A549 (cell line): Measurements from ENCODE around the gene PDE10A. TPM values are rescaled to one million over a fixed set of nuclear protein-coding genes. Genes with fewer than 3 reads are reported as not detected.
A peak's percentile ranks its signal among the peaks of the same experiment; 100 is the strongest.

Source experiments
- ATAC-seq, 2 experiments: fragments of 200-7000 bp in 1 of 2; fragments of >200 bp in 1 of 2; cut with Nextera tagmentation in 1 of 2; cut with Tn5 transposase in 1 of 2; 3 replicates each; pipeline versions ENCODE4 v1.8.0 to v1.9.1; 2018 to 2020; ENCODE audit warnings: mild to moderate bottlenecking in 1 of 2, moderate library complexity in 1 of 2
- CTCF ChIA-PET: fragments of 300-600 bp; sonication (Branson Sonifier 250); formaldehyde crosslinking; extraction: SDS; loops from one replicate; lab custom pipeline; 2021; ENCODE audit warnings: antibody characterized with exemption, inconsistent platforms; lab: Yijun Ruan, JAX
- POLR2A ChIA-PET: fragments of 350-600 bp; formaldehyde crosslinking; extraction: SDS; loops from one replicate; lab custom pipeline; 2021; ENCODE audit warnings: antibody characterized with exemption, inconsistent platforms; lab: Yijun Ruan, JAX
- DNase-seq, 2 experiments: peaks; one replicate each; pipeline versions ENCODE4 v3.0.0 to v3.0.0-alpha.2; 2011 to 2016; ENCODE audit warnings: low read depth in 1 of 2, low spot score in 1 of 2
- FAIRE-seq: peaks from 2 replicates; lab custom pipeline; 2011; peaks lifted over from hg19 to GRCh38; lab: Jason Lieb, UNC
- H3K27ac ChIP-seq, 2 experiments: fragments of >200 bp; sonication (Bioruptor Twin); formaldehyde crosslinking; 3 replicates each; pipeline ENCODE4 v1.5.1; 2016 to 2017
- H3K4me1 ChIP-seq: fragments of >200 bp; sonication (Bioruptor Twin); formaldehyde crosslinking; 3 replicates; pipeline ENCODE4 v1.6.1; 2016
- H3K4me2 ChIP-seq: fragments of >200 bp; sonication (Bioruptor Twin); formaldehyde crosslinking; 3 replicates; pipeline ENCODE4 v1.6.1; 2016
- H3K4me3 ChIP-seq: fragments of >200 bp; sonication (Bioruptor Twin); formaldehyde crosslinking; 3 replicates; pipeline ENCODE4 v1.5.1; 2016
- H3K9me3 ChIP-seq: fragments of >200 bp; sonication (Bioruptor Twin); formaldehyde crosslinking; 3 replicates; pipeline ENCODE4 v1.6.1; 2016
- ATOH8 ChIP-seq: fragments of 250-450 bp; sonication (Bioruptor Pico); IDR thresholded peaks from 2 replicates; pipeline ENCODE4 v1.5.0; 2020; ENCODE audit warnings: low read depth, mild to moderate bottlenecking, moderate library complexity
- CEBPB ChIP-seq, 2 experiments: fragments of >200 bp in 1 of 2; sonication (Bioruptor Twin) in 1 of 2; formaldehyde crosslinking in 1 of 2; IDR thresholded peaks; 2 replicates each; pipeline ENCODE4 v1.6.1; 2012 to 2016
- CTCF ChIP-seq: fragments of >200 bp; sonication (Bioruptor Twin); formaldehyde crosslinking; IDR thresholded peaks from 3 replicates; pipeline ENCODE4 v1.5.1; 2016
- EHF ChIP-seq: fragments of 250-450 bp; sonication (Bioruptor Pico); IDR thresholded peaks from 2 replicates; pipeline ENCODE4 v1.5.0; 2020; ENCODE audit warnings: mild to moderate bottlenecking
- FOXS1 ChIP-seq: fragments of 250-450 bp; sonication (Bioruptor Pico); IDR thresholded peaks from 2 replicates; pipeline ENCODE4 v1.5.0; 2020; ENCODE audit warnings: mild to moderate bottlenecking, moderate library complexity
- GATA3 ChIP-seq: IDR thresholded peaks from 2 replicates; pipeline ENCODE4 v1.6.1; 2012; ENCODE audit warnings: borderline replicate concordance
- HOXA7 ChIP-seq: fragments of 250-450 bp; sonication (Bioruptor Pico); IDR thresholded peaks from 2 replicates; pipeline ENCODE4 v1.5.0; 2020; ENCODE audit warnings: mild to moderate bottlenecking, moderate library complexity
- MAFK ChIP-seq: fragments of 450-650 bp; IDR thresholded peaks from 2 replicates; pipeline ENCODE4 v1.6.1; 2014; ENCODE audit not compliant: partially characterized antibody
- MYC ChIP-seq: IDR thresholded peaks from 2 replicates; pipeline ENCODE4 v1.6.1; 2012; ENCODE audit warnings: mild to moderate bottlenecking, inconsistent platforms, low read length, improper control_type of control experiment, borderline replicate concordance
- NFE2L2 ChIP-seq: fragments of 150-350 bp; conservative IDR thresholded peaks from 2 replicates; pipeline ENCODE4 v1.6.1; 2014; ENCODE audit warnings: low read length
- NR3C1 ChIP-seq: fragments of >200 bp; sonication (Bioruptor Twin); formaldehyde crosslinking; IDR thresholded peaks from 3 replicates; pipeline ENCODE4 v1.6.1; 2017
- PHF8 ChIP-seq: fragments of 200-600 bp; sonication (generic); IDR thresholded peaks from 2 replicates; pipeline ENCODE4 v1.6.1; 2016; ENCODE audit warnings: low read depth, mild to moderate bottlenecking, antibody characterized with exemption, moderate library complexity, borderline replicate concordance
- POLR2AphosphoS2 ChIP-seq: conservative IDR thresholded peaks from 2 replicates; pipeline ENCODE4 v1.6.1; 2012; ENCODE audit warnings: low read length, improper control_type of control experiment, inconsistent platforms
- RCOR1 ChIP-seq: fragments of 150-350 bp; IDR thresholded peaks from 2 replicates; pipeline ENCODE4 v1.6.1; 2014; ENCODE audit warnings: antibody characterized with exemption, low read length, low read depth
- REST ChIP-seq: fragments of 200-600 bp; sonication (generic); IDR thresholded peaks from 2 replicates; pipeline ENCODE4 v1.6.1; 2016; ENCODE audit warnings: antibody characterized with exemption, mild to moderate bottlenecking, moderate library complexity
- RNF2 ChIP-seq: fragments of 200-600 bp; sonication (generic); IDR thresholded peaks from 2 replicates; pipeline ENCODE4 v1.6.1; 2016; ENCODE audit warnings: low read depth, mild to moderate bottlenecking, antibody characterized with exemption, moderate library complexity, borderline replicate concordance
- SMC3 ChIP-seq: fragments of >200 bp; sonication (Bioruptor Twin); formaldehyde crosslinking; IDR thresholded peaks from 3 replicates; pipeline ENCODE4 v1.6.1; 2018; ENCODE audit warnings: inconsistent platforms
- TFCP2L1 ChIP-seq: fragments of 250-450 bp; sonication (Bioruptor Pico); IDR thresholded peaks from 2 replicates; pipeline ENCODE4 v1.5.0; 2021; ENCODE audit warnings: mild to moderate bottlenecking
- TP53 ChIP-seq: fragments of 250-450 bp; sonication (Bioruptor Pico); IDR thresholded peaks from 2 replicates; pipeline ENCODE4 v1.5.0; 2021; ENCODE audit warnings: mild to moderate bottlenecking, moderate library complexity
- ZNF302 ChIP-seq: fragments of 250-450 bp; sonication (Bioruptor Pico); IDR thresholded peaks from 2 replicates; pipeline ENCODE4 v1.9.0; 2021; ENCODE audit warnings: inconsistent platforms, mild to moderate bottlenecking, moderate library complexity
- WGBS: methylation state at CpG from one replicate; pipeline ENCODE4 v1.1.6; 2017; ENCODE audit errors: missing lambda C conversion rate; 5-methylcytosine and 5-hydroxymethylcytosine counted together
- polyA plus RNA-seq, 4 experiments: library from polyadenylated mRNA; depleted of rRNA in 3 of 4; stranded (reverse); fragments of >200 nt; fragmentation: RNase III in 1 of 4; extraction: RNeasy Plus Mini Kit Qiagen cat#74134 plus additional on column Dnase treatment in 1 of 4; gene quantifications; 2 replicates in 3 of 4; 3 replicates in 1 of 4; pipeline ENCODE4 v1.2.3, GENCODE V29; 2011 to 2017
- TF ChIP-seq, protein P1 (sequence below): IDR thresholded peaks from 2 replicates; pipeline ENCODE4 v1.6.1; 2012; ENCODE audit warnings: low read depth, borderline replicate concordance
- TF ChIP-seq, protein P2 (sequence below): fragments of 150-350 bp; IDR thresholded peaks from 2 replicates; pipeline ENCODE4 v1.6.1; 2014; ENCODE audit warnings: low read depth, mild to moderate bottlenecking, low read length

The PDE10A gene
- polyA plus RNA-seq, 2 of the 4 experiments (the other 2 are of a cell fraction), result 44.9 to 92.5 TPM

DNA sequence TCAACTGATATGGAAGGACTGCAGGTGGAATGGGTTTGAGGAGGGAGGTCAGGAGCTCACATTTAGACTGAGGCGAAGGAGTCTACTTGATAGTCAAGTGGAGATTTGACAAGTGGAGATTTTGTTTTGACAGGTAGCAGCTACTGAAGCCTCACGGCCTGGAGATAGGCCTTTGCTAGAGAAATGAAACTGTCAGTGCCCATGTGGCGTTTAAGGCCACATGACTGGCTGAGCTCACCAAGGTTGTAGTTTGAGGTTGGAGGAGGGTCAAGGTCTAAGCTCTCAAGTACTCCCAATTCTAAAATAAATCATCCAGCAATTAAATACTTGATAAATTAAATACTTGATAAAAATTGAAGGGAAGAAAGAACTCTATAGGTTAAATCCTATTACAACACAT, 273.5 kb downstream of the PDE10A start:
- DNase-seq (no peak), FAIRE-seq (no peak), ATAC-seq (no peak)
- WGBS, result 91% methylated on average over 3 of the region's 3 CpGs
- ChIA-PET POLR2A (no interaction called here), CTCF (no interaction called here)
- Histone ChIP-seq H3K27ac (no peak overlapping the region), H3K9me3 (no peaks in the 10 kb centered on the region), H3K4me3 (no peak overlapping the region), H3K4me1 (no peaks in the 10 kb centered on the region), H3K4me2 (no peak overlapping the region)
- no peak for TF ChIP-seq MYC
- TF ChIP-seq NFE2L2, result no peak
- TF ChIP-seq TFCP2L1, result no peak
- TF ChIP-seq TP53 (CRISPR knock-in tag), result no peak
- TF ChIP-seq CTCF, result no peak
- no peak for TF ChIP-seq PHF8
- no peak for TF ChIP-seq HOXA7
- no peak for TF ChIP-seq FOXS1
- TF ChIP-seq, protein P1, sequence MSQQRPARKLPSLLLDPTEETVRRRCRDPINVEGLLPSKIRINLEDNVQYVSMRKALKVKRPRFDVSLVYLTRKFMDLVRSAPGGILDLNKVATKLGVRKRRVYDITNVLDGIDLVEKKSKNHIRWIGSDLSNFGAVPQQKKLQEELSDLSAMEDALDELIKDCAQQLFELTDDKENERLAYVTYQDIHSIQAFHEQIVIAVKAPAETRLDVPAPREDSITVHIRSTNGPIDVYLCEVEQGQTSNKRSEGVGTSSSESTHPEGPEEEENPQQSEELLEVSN, result no peak

DNA sequence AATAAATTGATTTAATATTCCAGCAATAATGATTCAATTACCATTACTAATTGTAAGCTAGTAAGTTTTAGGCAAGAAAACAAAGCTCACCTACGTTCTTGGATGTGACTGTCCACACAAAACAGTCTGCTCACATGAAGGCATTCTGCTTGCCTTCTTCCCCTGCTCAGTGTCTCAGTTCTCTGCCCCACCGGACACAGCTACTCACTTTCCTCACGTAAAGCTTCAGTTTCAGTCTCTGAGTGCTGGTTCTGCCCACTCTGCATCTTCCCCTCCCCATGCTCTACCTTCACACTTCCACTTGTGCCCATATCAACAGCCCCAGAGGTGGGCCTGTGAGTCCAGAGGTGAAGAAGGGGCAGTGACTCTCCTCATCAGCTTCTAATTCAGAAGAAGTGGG, 279.7 kb downstream of the PDE10A start:
- H3K4me2 ChIP-seq, result no peak overlapping the region
- no peak overlapping the region for H3K4me3 ChIP-seq
- no peak overlapping the region for H3K27ac ChIP-seq
- ChIA-PET POLR2A (no interaction called here), CTCF (no interaction called here)
- 95% methylated on average over 3 of the region's 3 CpGs for WGBS
- no peak for FAIRE-seq
- no peak for TF ChIP-seq GATA3
- TF ChIP-seq POLR2AphosphoS2, result no peak
- no peak for TF ChIP-seq EHF
- H3K4me1 ChIP-seq, result no peaks in the 10 kb centered on the region
- H3K9me3 ChIP-seq, result no peaks in the 10 kb centered on the region
- ATAC-seq, result no peak
- no peak for DNase-seq

- Histone ChIP-seq H3K9me3 (no peaks in the 10 kb centered on the region), H3K4me1 (no peaks in the 10 kb centered on the region), H3K27ac (no peak overlapping the region), H3K4me3 (no peak overlapping the region), H3K4me2 (no peak overlapping the region)
- WGBS, result 91% methylated on average over 1 of the region's 1 CpG
- DNase-seq (no peak), ATAC-seq (no peak), FAIRE-seq (no peak)
- POLR2A ChIA-PET, result no interaction called here
- CTCF ChIA-PET, result no interaction called here
- TF ChIP-seq MAFK (peak; percentile 18), NR3C1 (no peak)
- TF ChIP-seq, all 56 proteins: peak for 1
Measured at GRCh38 chr6:165376100-165376499, 286.9 kb downstream of the PDE10A start.

GRCh38 chr6:165365371-165365770, 297.7 kb downstream of the PDE10A start:
- no peak for TF ChIP-seq ZNF302
- no peak for TF ChIP-seq RCOR1
- TF ChIP-seq GATA3, result no peak
- no peak for TF ChIP-seq SMC3
- no peak for TF ChIP-seq HOXA7
- no peak for TF ChIP-seq ATOH8 (CRISPR knock-in tag)
- TF ChIP-seq RNF2, result no peak
- TF ChIP-seq, protein P2, sequence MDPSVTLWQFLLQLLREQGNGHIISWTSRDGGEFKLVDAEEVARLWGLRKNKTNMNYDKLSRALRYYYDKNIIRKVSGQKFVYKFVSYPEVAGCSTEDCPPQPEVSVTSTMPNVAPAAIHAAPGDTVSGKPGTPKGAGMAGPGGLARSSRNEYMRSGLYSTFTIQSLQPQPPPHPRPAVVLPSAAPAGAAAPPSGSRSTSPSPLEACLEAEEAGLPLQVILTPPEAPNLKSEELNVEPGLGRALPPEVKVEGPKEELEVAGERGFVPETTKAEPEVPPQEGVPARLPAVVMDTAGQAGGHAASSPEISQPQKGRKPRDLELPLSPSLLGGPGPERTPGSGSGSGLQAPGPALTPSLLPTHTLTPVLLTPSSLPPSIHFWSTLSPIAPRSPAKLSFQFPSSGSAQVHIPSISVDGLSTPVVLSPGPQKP, result no peak
- no peak for TF ChIP-seq NFE2L2
- no peak for TF ChIP-seq REST
- TF ChIP-seq CEBPB (IDR thresholded peaks at IDR 0.05), result no peak
- TF ChIP-seq, all 56 proteins: peak for 0
- no peak overlapping the region for H3K4me2 ChIP-seq
- H3K4me3 ChIP-seq, result no peak overlapping the region
- H3K27ac ChIP-seq, result no peak overlapping the region
- ATAC-seq (no peak), DNase-seq (no peak), FAIRE-seq (no peak)
- 68% methylated on average over 1 of the region's 1 CpG for WGBS
- H3K9me3 ChIP-seq, result peaks cover 11% of the 10 kb centered on the region
- ChIA-PET CTCF (no interaction called here), POLR2A (no interaction called here)
- no peaks in the 10 kb centered on the region for H3K4me1 ChIP-seq
